Esophagus squamous epithelium (tissue), 4 donors: ENCODE data around the gene OR5AR1.

Experiments used
- CTCF ChIP-seq, 6 experiments: fragments of 450-650 bp in 4 of 6; fragments of 200-600 bp in 2 of 6; sonication (generic) in 2 of 6; IDR thresholded peaks; one replicate each; pipeline ENCODE4 v1.5.1; 2016 to 2019; ENCODE audit warnings: antibody characterized with exemption in 6 of 6, mild to moderate bottlenecking in 4 of 6, moderate library complexity in 4 of 6
- POLR2A ChIP-seq, 4 donors: fragments of 450-650 bp; IDR thresholded peaks; one replicate each; pipeline ENCODE4 v1.6.1; 2017; ENCODE audit warnings: antibody characterized with exemption in 4 of 4, mild to moderate bottlenecking in 4 of 4, moderate library complexity in 3 of 4

DNA sequence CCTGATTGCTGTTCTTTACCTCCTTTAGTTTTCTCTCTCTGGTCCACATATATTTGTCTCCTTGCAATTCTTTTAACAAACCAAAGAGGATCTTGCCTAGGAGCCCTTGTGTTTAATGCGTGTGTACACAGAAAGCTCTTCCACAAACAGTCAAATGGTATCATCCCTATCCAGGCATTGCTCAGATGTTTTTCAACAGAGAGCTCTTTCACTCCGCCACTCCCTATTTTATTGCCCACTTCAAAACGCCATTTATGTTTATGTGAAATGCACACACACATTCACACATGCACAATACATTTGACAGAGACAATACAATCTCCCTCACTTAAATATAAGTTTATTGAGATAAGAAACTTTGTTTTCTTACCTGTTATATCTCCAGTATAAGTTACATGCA lies 26.0 kb upstream of the OR5AR1 start:
- TF ChIP-seq CTCF (IDR thresholded peaks at IDR 0.05) = no peak
- no peak for TF ChIP-seq POLR2A (IDR thresholded peaks at IDR 0.05)
